Vagina (tissue), 2 donors: ENCODE measurements around the gene ULBP2.

ENCODE experiments used
- POLR2A ChIP-seq, 2 donors: fragments of 450-650 bp; IDR thresholded peaks; one replicate each; pipeline ENCODE4 v1.6.1; 2017; ENCODE audit warnings: antibody characterized with exemption in 2 of 2, mild to moderate bottlenecking in 2 of 2, moderate library complexity in 2 of 2
- POLR2AphosphoS5 ChIP-seq, 2 donors: sonication (generic); formaldehyde crosslinking; IDR thresholded peaks; one replicate each; pipeline ENCODE4 v1.9.0; 2017; ENCODE audit warnings: antibody characterized with exemption in 2 of 2, mild to moderate bottlenecking in 2 of 2, low read depth in 1 of 2; ENCODE audit not compliant: insufficient read depth in 1 of 2
- TF ChIP-seq, protein P1 (sequence below), 3 experiments: fragments of 450-650 bp in 2 of 3; fragments of 200-600 bp in 1 of 3; sonication (generic) in 1 of 3; IDR thresholded peaks; one replicate each; pipeline ENCODE4 v1.5.1; 2017 to 2019; ENCODE audit warnings: antibody characterized with exemption in 3 of 3, mild to moderate bottlenecking in 2 of 3, moderate library complexity in 2 of 3

DNA sequence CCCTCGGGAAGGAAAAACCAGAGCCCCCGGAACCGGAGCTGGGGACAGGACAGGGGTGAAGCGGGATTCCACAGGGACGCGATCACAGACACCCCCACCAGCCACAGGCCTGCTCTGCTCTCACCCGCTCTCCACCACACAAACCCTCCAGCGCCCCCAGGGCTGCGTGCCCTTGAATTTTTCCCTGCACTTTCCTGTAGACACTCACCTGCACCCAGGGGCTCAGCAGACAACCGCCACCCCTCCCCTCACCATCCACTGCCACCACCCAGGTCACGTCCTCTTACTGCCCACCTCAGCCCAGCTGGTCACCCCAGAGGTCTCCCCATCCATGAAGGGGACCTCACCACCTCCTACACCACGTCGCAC lies 631 bp downstream of the ULBP2 start:
- TF ChIP-seq POLR2A (IDR thresholded peaks at IDR 0.05) (no peak), POLR2AphosphoS5 (IDR thresholded peaks at IDR 0.05; ENCODE audit: insufficient read depth in 1 of 2, low read depth in 1 of 2) (no peak)
- TF ChIP-seq, protein P1, sequence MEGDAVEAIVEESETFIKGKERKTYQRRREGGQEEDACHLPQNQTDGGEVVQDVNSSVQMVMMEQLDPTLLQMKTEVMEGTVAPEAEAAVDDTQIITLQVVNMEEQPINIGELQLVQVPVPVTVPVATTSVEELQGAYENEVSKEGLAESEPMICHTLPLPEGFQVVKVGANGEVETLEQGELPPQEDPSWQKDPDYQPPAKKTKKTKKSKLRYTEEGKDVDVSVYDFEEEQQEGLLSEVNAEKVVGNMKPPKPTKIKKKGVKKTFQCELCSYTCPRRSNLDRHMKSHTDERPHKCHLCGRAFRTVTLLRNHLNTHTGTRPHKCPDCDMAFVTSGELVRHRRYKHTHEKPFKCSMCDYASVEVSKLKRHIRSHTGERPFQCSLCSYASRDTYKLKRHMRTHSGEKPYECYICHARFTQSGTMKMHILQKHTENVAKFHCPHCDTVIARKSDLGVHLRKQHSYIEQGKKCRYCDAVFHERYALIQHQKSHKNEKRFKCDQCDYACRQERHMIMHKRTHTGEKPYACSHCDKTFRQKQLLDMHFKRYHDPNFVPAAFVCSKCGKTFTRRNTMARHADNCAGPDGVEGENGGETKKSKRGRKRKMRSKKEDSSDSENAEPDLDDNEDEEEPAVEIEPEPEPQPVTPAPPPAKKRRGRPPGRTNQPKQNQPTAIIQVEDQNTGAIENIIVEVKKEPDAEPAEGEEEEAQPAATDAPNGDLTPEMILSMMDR (IDR thresholded peaks at IDR 0.05): no peak
